Measurements from ENCODE around the gene ERICH4.

GRCh38 chr19:41414461-41414860, 28.5 kb upstream of the ERICH4 start:
- TF ChIP-seq CTCF (conservative IDR thresholded peaks at IDR 0.05): no peak
- TF ChIP-seq EZH2 (IDR thresholded peaks at IDR 0.05; ENCODE audit: low read depth): no peak
